Erythroblast (primary cell): ENCODE data around the gene MOCOS.
"Not testable (repeated sequence)": the region's sequence is repeated elsewhere in the genome, so short reads cannot be mapped to it uniquely, and the experiment has no call there.

Source experiments
- DNase-seq, 2 experiments: peaks; one replicate each; lab custom pipeline; 2025; lab: John Stamatoyannopoulos, UW
- GATA1 ChIP-seq: IDR thresholded peaks from 2 replicates; pipeline ENCODE4 v1.6.1; 2011; ENCODE audit warnings: low read depth, mild to moderate bottlenecking, control low read depth, low read length, moderate library complexity
- POLR2A ChIP-seq: IDR thresholded peaks from 2 replicates; pipeline ENCODE4 v1.6.1; 2011; ENCODE audit warnings: mild to moderate bottlenecking, low read length

The MOCOS gene

GRCh38 chr18:36160959-36161371, 26.3 kb upstream of the MOCOS start:
- no peak for DNase-seq

DNA sequence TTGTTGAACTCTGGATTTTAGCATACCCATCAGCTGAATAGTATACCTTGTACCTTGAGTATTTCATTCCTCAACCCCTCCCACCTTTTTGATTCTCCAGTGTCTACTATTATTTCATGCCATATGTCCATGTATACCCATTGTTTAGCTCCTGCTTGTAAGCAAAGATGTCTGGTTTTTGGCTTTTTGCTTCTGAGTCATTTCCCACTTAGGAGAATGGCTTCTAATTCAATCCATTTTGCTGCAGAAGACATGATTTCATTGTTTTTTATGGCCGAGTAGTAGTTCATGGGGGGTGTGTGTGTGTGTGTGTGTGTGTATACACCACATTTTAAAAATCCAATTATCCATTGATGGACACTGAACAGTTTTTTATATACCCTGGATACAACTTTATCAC, 24.3 kb upstream of the MOCOS start:
- TF ChIP-seq POLR2A, result no peak
- TF ChIP-seq GATA1, result no peak
- DNase-seq, result no peak

More at GRCh38 chr18:36160959-36161371, 26.3 kb upstream of the MOCOS start:
- no peak for TF ChIP-seq GATA1

DNA sequence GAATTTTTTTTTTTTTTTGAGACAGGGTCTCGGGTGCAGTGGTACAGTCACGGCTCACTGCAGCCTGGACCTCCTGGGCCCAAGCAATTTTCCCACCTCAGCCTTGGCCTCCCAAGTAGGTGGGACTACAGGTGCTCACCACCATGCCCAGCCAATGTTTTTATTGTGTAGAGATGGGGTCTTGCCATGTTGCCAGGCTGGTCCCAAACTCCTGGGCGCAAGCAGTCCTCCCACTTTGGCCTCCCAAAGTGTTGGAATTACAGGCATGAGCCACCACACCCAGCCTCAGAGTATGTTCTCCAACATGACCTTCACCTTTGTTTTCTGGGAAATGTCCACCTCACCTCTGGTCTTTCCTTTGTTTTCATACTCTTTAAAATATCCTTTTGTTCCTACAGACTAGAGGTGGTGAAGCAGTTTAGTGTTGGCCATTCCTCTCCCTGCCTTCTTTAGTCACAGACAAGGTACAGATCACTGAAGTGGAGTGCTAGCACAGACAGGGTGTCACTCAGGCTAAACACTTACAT, 19.5 kb upstream of the MOCOS start:
- DNase-seq, result no peak
- TF ChIP-seq POLR2A (no peak), GATA1 (no peak)

GRCh38 chr18:36168296-36168695, 19.0 kb upstream of the MOCOS start:
- not testable (repeated sequence) for DNase-seq

DNA sequence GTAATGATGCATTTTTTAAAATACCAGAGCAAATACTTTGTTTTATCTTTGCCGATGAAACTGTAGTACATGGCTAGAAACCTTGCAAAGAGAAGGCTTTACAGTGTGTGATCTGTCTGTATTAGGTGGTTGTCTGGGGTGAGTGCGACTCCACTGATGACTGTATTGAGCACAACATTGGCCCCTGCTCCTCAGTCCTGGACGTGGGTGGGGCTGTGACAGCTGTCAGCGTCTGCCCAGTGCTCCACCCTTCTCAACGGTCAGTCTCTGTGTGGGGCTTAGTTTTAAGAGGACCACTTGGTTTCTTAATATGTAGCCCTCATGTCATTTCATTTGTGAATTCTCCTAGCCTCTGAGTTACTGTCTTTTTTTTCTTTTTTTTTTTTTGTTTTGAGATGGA, 17.4 kb upstream of the MOCOS start:
- DNase-seq, result peak in 1 of 2 experiments; percentile 15
- TF ChIP-seq POLR2A (no peak), GATA1 (no peak)

- no peak for TF ChIP-seq POLR2A
- no peak for TF ChIP-seq GATA1
- no peak for DNase-seq
These were observed 11.8 kb upstream of the MOCOS start for GRCh38 chr18:36175481-36175880.

DNA sequence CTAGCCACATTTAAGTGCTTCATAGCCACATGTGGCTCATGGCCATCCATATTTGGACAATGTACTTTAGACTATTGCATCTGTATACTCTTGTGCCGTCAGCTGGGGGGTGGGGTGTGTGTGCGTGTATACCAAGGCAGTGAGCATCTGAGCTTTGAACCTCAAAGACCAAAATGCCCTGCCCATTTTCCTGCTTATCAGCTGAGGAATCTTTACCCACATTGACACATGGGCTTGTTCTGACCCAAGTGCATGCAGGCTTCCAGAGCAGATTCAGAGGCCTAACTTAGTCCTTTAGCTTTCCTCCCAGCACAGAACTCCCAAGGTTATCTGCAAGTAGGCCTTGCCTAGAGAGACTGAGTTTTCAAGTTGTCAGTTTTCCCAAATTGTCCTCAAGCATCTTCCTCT, 11.1 kb upstream of the MOCOS start:
- TF ChIP-seq POLR2A (no peak), GATA1 (no peak)
- peak; percentile 18 to 23 for DNase-seq

DNA sequence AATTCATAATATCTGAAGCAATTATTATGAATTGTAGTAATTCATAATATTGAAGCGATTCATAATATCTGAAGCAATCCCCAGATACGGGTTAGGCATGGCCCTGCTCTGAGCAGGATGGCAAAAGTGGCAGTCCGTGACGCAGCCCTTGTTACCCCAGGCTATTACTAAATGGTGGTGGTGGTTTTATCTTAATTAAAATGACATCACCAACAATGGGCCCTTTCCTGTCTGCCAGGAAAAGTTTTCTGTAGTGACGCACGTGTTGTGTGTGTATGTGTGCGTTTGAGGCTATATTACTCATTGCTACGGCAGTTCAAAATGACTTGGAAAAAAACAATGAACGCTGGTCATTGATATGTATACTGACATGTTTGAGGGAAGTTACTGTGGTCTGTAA, 10.6 kb upstream of the MOCOS start:
- DNase-seq, result no peak
- TF ChIP-seq POLR2A (no peak), GATA1 (no peak)

- TF ChIP-seq GATA1 (no peak), POLR2A (no peak)
- DNase-seq, result no peak
These were observed 9.4 kb upstream of the MOCOS start for GRCh38 chr18:36177913-36178312.

GRCh38 chr18:36179562-36180355, 7.5 kb upstream of the MOCOS start:
- peak in 1 of 2 experiments; percentile 30 for DNase-seq
- no peak for TF ChIP-seq GATA1
- TF ChIP-seq POLR2A, result no peak

- TF ChIP-seq POLR2A, result no peak
- no peak for TF ChIP-seq GATA1
- DNase-seq, result no peak
These were observed 5.9 kb upstream of the MOCOS start for GRCh38 chr18:36181441-36181840.

GRCh38 chr18:36181898-36182506, 5.3 kb upstream of the MOCOS start:
- DNase-seq, result no peak
- TF ChIP-seq GATA1 (no peak), POLR2A (no peak)

DNA sequence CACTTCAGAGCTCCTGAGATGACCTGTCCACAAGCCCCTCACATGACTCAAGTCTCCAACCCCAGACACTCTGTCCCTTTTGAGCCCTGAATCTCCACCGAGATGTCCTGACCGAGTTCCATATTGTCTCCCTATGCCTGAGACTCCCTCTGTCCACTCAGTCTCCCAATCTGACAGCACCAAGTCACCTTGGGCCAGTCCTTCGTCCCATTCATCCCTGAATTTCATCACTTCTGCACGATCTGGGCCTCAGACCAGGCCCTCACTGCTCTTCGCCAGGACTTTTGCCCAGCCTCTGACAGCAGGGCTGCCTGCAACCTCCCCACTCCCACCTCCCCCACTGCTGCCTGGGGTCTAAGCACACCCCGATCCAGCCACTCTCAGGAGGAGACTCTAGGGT, 4.3 kb upstream of the MOCOS start:
- no peak for TF ChIP-seq POLR2A

GRCh38 chr18:36183987-36184386, 3.3 kb upstream of the MOCOS start:
- DNase-seq, result no peak
- TF ChIP-seq POLR2A (no peak), GATA1 (no peak)

More for the DNA sequence above, 4.3 kb upstream of the MOCOS start:
- no peak for DNase-seq
